DOHH2 (cell line): ENCODE results near the gene ISCA1.

Experiments used
- EZH2phosphoT487 ChIP-seq: fragments of 200-600 bp; sonication (generic); IDR thresholded peaks from 2 replicates; pipeline ENCODE4 v1.6.1; 2017; ENCODE audit warnings: borderline replicate concordance, mild to moderate bottlenecking, antibody characterized with exemption, low read length, moderate library complexity, mixed read lengths
- TF ChIP-seq, protein P1 (sequence below): fragments of 200-600 bp; sonication (generic); IDR thresholded peaks from one replicate; pipeline ENCODE4 v1.5.1; 2014; ENCODE audit warnings: antibody characterized with exemption, mild to moderate bottlenecking, low read depth, low read length; ENCODE audit not compliant: poor library complexity, severe bottlenecking

- TF ChIP-seq, protein P1, sequence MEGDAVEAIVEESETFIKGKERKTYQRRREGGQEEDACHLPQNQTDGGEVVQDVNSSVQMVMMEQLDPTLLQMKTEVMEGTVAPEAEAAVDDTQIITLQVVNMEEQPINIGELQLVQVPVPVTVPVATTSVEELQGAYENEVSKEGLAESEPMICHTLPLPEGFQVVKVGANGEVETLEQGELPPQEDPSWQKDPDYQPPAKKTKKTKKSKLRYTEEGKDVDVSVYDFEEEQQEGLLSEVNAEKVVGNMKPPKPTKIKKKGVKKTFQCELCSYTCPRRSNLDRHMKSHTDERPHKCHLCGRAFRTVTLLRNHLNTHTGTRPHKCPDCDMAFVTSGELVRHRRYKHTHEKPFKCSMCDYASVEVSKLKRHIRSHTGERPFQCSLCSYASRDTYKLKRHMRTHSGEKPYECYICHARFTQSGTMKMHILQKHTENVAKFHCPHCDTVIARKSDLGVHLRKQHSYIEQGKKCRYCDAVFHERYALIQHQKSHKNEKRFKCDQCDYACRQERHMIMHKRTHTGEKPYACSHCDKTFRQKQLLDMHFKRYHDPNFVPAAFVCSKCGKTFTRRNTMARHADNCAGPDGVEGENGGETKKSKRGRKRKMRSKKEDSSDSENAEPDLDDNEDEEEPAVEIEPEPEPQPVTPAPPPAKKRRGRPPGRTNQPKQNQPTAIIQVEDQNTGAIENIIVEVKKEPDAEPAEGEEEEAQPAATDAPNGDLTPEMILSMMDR = no peak
- TF ChIP-seq EZH2phosphoT487 = no peak
Observed at GRCh38 chr9:86250123-86250522, 32.2 kb downstream of the ISCA1 start.
